CD4-positive, alpha-beta memory T cell (primary cell): ENCODE results near the gene SPTB. TPM values are rescaled to one million over a fixed set of nuclear protein-coding genes. Genes with fewer than 3 reads are reported as not detected.

Source experiments
- CTCF ChIA-PET: fragments of 350-600 bp; sonication (Branson Sonifier 250); formaldehyde crosslinking; loops from one replicate; lab custom pipeline; 2021; ENCODE audit warnings: inconsistent platforms; ENCODE audit not compliant: partially characterized antibody; lab: Charles Lee
- POLR2A ChIA-PET: fragments of 350-600 bp; sonication (Branson Sonifier 250); formaldehyde crosslinking; loops from one replicate; lab custom pipeline; 2021; ENCODE audit not compliant: partially characterized antibody; lab: Charles Lee
- DNase-seq, 5 donors: peaks; one replicate each; pipeline versions ENCODE4 v3.0.0 to v3.0.0-alpha.2; 2020 to 2022; ENCODE audit warnings: mixed read lengths in 1 of 5
- H3K27ac ChIP-seq: one replicate; pipeline ENCODE4 v1.7.0; 2013; ENCODE audit warnings: low read depth, low read length
- H3K27me3 ChIP-seq: 2 replicates; pipeline ENCODE4 v1.7.0; 2013; ENCODE audit warnings: mild to moderate bottlenecking, low read length, moderate library complexity; ENCODE audit not compliant: insufficient read depth
- H3K36me3 ChIP-seq: 2 replicates; pipeline ENCODE4 v1.7.0; 2013; ENCODE audit warnings: mild to moderate bottlenecking, low read length, moderate library complexity; ENCODE audit not compliant: insufficient read depth
- H3K4me1 ChIP-seq: 2 replicates; pipeline ENCODE4 v1.7.0; 2013; ENCODE audit warnings: mild to moderate bottlenecking, low read length, moderate library complexity; ENCODE audit not compliant: insufficient read depth
- H3K4me3 ChIP-seq, 2 donors: one replicate each; pipeline ENCODE4 v1.7.0; 2013; ENCODE audit warnings: low read length in 2 of 2, mild to moderate bottlenecking in 1 of 2
- H3K9me3 ChIP-seq, 2 donors: one replicate each; pipeline ENCODE4 v1.7.0; 2013; ENCODE audit warnings: low read length in 2 of 2, control low read depth in 1 of 2; ENCODE audit not compliant: control insufficient read depth in 1 of 2
- H3K27ac Mint-ChIP-seq, 7 donors: one replicate each; pipeline ENCODE4 v1.8.0; 2020 to 2021; ENCODE audit warnings: mixed read lengths in 7 of 7, mild to moderate bottlenecking in 6 of 7, inconsistent platforms in 3 of 7, moderate library complexity in 3 of 7
- H3K27me3 Mint-ChIP-seq, 2 donors: one replicate each; pipeline ENCODE4 v1.8.0; 2020 to 2021; ENCODE audit warnings: mixed read lengths in 2 of 2
- H3K36me3 Mint-ChIP-seq, 2 donors: one replicate each; pipeline ENCODE4 v1.8.0; 2020 to 2021; ENCODE audit warnings: mixed read lengths in 2 of 2, inconsistent platforms in 1 of 2, mild to moderate bottlenecking in 1 of 2
- H3K4me1 Mint-ChIP-seq, 4 donors: one replicate each; pipeline ENCODE4 v1.8.0; 2020 to 2021; ENCODE audit warnings: mixed read lengths in 4 of 4, mild to moderate bottlenecking in 1 of 4
- H3K4me3 Mint-ChIP-seq, 8 donors: one replicate each; pipeline ENCODE4 v1.8.0; 2020 to 2021; ENCODE audit warnings: mixed read lengths in 8 of 8, mild to moderate bottlenecking in 7 of 8, moderate library complexity in 6 of 8, inconsistent platforms in 3 of 8
- H3K9me3 Mint-ChIP-seq, 8 donors: one replicate each; pipeline ENCODE4 v1.8.0; 2020 to 2021; ENCODE audit warnings: mixed read lengths in 8 of 8, mild to moderate bottlenecking in 5 of 8, inconsistent platforms in 3 of 8, moderate library complexity in 1 of 8
- intact Hi-C: fragments of 100-400 bp; cut with micrococcal nuclease; formaldehyde crosslinking; loops from one replicate; pipeline ENCODE4 v1.15.1; 2023
- polyA plus RNA-seq, 2 donors: library from polyadenylated mRNA; unstranded; fragments of 300-500 nt; fragmentation: Illumina TruSeq; gene quantifications; one replicate each; pipeline ENCODE4 v1.2.3, GENCODE V29; 2021
- total RNA-seq, 2 experiments: library from RNA; stranded (reverse); gene quantifications; one replicate each; pipeline ENCODE4 v1.2.3, GENCODE V29; 2021

SPTB gene
- total and polyA plus RNA-seq, 4 experiments from 2014 or later: 0.03 to 0.37 (median 0.09) TPM; not detected in 1

- Mint-ChIP-seq H3K4me3 (peak overlapping the region in 7 of 8 donors; percentile 26 to 71 (median 53)), H3K27me3 (no peaks in the 10 kb centered on the region), H3K4me1 (peaks cover 63 to 85% (median 75%) of the 10 kb centered on the region in 4 donors), H3K36me3 (peaks cover 44 to 63% of the 10 kb centered on the region in 2 donors), H3K9me3 (no peaks in the 10 kb centered on the region), H3K27ac (peak overlapping the region; percentile 72 to 96 (median 92))
- intact Hi-C loops: no loop called here
- no peaks in the 10 kb centered on the region for H3K27me3 ChIP-seq
- ChIA-PET CTCF (no interaction called here), POLR2A (no interaction called here)
- H3K36me3 ChIP-seq: peaks cover 35% of the 10 kb centered on the region
- H3K9me3 ChIP-seq: no peaks in the 10 kb centered on the region
- H3K27ac ChIP-seq: peak overlapping the region; percentile 38
- no peak overlapping the region for H3K4me3 ChIP-seq
- peaks cover 93% of the 10 kb centered on the region for H3K4me1 ChIP-seq
- no peak for DNase-seq
Observed at GRCh38 chr14:64729386-64730060, 150.2 kb downstream of the SPTB start.

- H3K4me3 Mint-ChIP-seq: peak overlapping the region in 5 of 8 donors; percentile 41 to 71 (median 65)
- POLR2A ChIA-PET: interaction anchor here (1.1 to 15.7 kb wide), 4 partner anchors 12 to 55 kb away, joined by 4 to 469 read pairs (median 10); partner anchors contain the start of gene PLEKHG3
Observed at GRCh38 chr14:64728856-64729255, 150.9 kb downstream of the SPTB start.

GRCh38 chr14:64728106-64728505, 151.6 kb downstream of the SPTB start:
- Mint-ChIP-seq H3K36me3 (peaks cover 33 to 55% of the 10 kb centered on the region in 2 donors), H3K27ac (peak overlapping the region; percentile 88 to 96 (median 92)), H3K4me3 (peak overlapping the region in 7 of 8 donors; percentile 41 to 71 (median 64)), H3K4me1 (peaks cover 66 to 86% (median 76%) of the 10 kb centered on the region in 4 donors), H3K27me3 (no peaks in the 10 kb centered on the region), H3K9me3 (no peaks in the 10 kb centered on the region)
- Histone ChIP-seq H3K4me1 (peaks cover 93% of the 10 kb centered on the region), H3K4me3 (no peak overlapping the region), H3K9me3 (no peaks in the 10 kb centered on the region), H3K27me3 (no peaks in the 10 kb centered on the region), H3K27ac (peak overlapping the region; percentile 36), H3K36me3 (peaks cover 35% of the 10 kb centered on the region)
- no peak for DNase-seq
- ChIA-PET POLR2A (interaction anchor here (1.1 to 15.7 kb wide), 4 partner anchors 11 to 55 kb away, joined by 4 to 469 read pairs (median 10); partner anchors contain the start of gene PLEKHG3), CTCF (interaction anchor here (8.4 kb wide), 1 partner anchor 21 kb away, joined by 67 read pairs; the partner anchor contains the start of gene PLEKHG3)
- intact Hi-C loops: no loop called here

More at GRCh38 chr14:64728856-64729255, 150.9 kb downstream of the SPTB start:
- CTCF ChIA-PET: no interaction called here
- Histone ChIP-seq H3K4me1 (peaks cover 93% of the 10 kb centered on the region), H3K36me3 (peaks cover 35% of the 10 kb centered on the region), H3K9me3 (no peaks in the 10 kb centered on the region), H3K27me3 (no peaks in the 10 kb centered on the region), H3K27ac (peak overlapping the region; percentile 14), H3K4me3 (no peak overlapping the region)
- intact Hi-C loops: no loop called here
- DNase-seq: no peak
- Mint-ChIP-seq H3K36me3 (peaks cover 39 to 63% of the 10 kb centered on the region in 2 donors), H3K27ac (peak overlapping the region; percentile 72 to 96 (median 92)), H3K27me3 (no peaks in the 10 kb centered on the region), H3K9me3 (no peaks in the 10 kb centered on the region), H3K4me1 (peaks cover 64 to 86% (median 76%) of the 10 kb centered on the region in 4 donors)

GRCh38 chr14:64727551-64728071, 152.1 kb downstream of the SPTB start:
- H3K4me3 Mint-ChIP-seq: peak overlapping the region in 6 of 8 donors; percentile 17 to 71 (median 65)
- H3K27me3 Mint-ChIP-seq: no peaks in the 10 kb centered on the region
- H3K27ac Mint-ChIP-seq: peak overlapping the region; percentile 88 to 96 (median 92)
- DNase-seq: no peak
- Histone ChIP-seq H3K27ac (peak overlapping the region; percentile 55), H3K36me3 (peaks cover 31% of the 10 kb centered on the region), H3K27me3 (no peaks in the 10 kb centered on the region), H3K4me3 (no peak overlapping the region), H3K4me1 (peaks cover 95% of the 10 kb centered on the region), H3K9me3 (no peaks in the 10 kb centered on the region)
- ChIA-PET POLR2A (interaction anchor here (1.1 to 15.7 kb wide), 6 partner anchors 8 to 54 kb away, joined by 4 to 469 read pairs (median 12); partner anchors contain the start of gene PLEKHG3), CTCF (interaction anchor here (8.4 kb wide), 1 partner anchor 21 kb away, joined by 67 read pairs; the partner anchor contains the start of gene PLEKHG3)
- H3K9me3 Mint-ChIP-seq: no peaks in the 10 kb centered on the region
- H3K4me1 Mint-ChIP-seq: peaks cover 71 to 91% (median 81%) of the 10 kb centered on the region in 4 donors
- intact Hi-C loops: no loop called here
- peaks cover 33 to 53% of the 10 kb centered on the region in 2 donors for H3K36me3 Mint-ChIP-seq

- Mint-ChIP-seq H3K36me3 (peaks cover 33 to 45% of the 10 kb centered on the region in 2 donors), H3K27me3 (no peaks in the 10 kb centered on the region), H3K4me1 (peaks cover 78 to 100% (median 88%) of the 10 kb centered on the region in 4 donors), H3K4me3 (peak overlapping the region in 7 of 8 donors; percentile 26 to 84 (median 62)), H3K27ac (peak overlapping the region; percentile 65 to 97 (median 92)), H3K9me3 (no peaks in the 10 kb centered on the region)
- no peak overlapping the region for H3K4me3 ChIP-seq
- H3K9me3 ChIP-seq: no peaks in the 10 kb centered on the region
- ChIA-PET CTCF (interaction anchor here (0.9 to 8.4 kb wide), 9 partner anchors 9 to 56 kb away, joined by 3 to 67 read pairs (median 4); partner anchors contain the start of gene PLEKHG3), POLR2A (interaction anchor here (2.6 to 15.7 kb wide), 4 partner anchors 9 to 53 kb away, joined by 9 to 469 read pairs (median 24); partner anchors contain the start of gene PLEKHG3)
- peaks cover 96% of the 10 kb centered on the region for H3K4me1 ChIP-seq
- intact Hi-C loops: no loop called here
- DNase-seq: peak in 2 of 5 donors; percentile 39 to 88
- H3K36me3 ChIP-seq: peaks cover 22% of the 10 kb centered on the region
- H3K27ac ChIP-seq: peak overlapping the region; percentile 55
- H3K27me3 ChIP-seq: no peaks in the 10 kb centered on the region
Observed at GRCh38 chr14:64726585-64726890, 153.2 kb downstream of the SPTB start.

GRCh38 chr14:64725879-64726584, 153.7 kb downstream of the SPTB start:
- DNase-seq: no peak
- H3K27ac ChIP-seq: peak overlapping the region; percentile 55
- intact Hi-C loops: no loop called here
- H3K4me1 ChIP-seq: peaks cover 100% of the 10 kb centered on the region
- no peaks in the 10 kb centered on the region for H3K9me3 ChIP-seq
- H3K27ac Mint-ChIP-seq: peak overlapping the region; percentile 87 to 97 (median 95)
- H3K36me3 Mint-ChIP-seq: peaks cover 29 to 41% of the 10 kb centered on the region in 2 donors
- ChIA-PET CTCF (interaction anchor here (0.9 to 8.4 kb wide), 12 partner anchors 8 to 89 kb away, joined by 3 to 67 read pairs (median 4); partner anchors contain the start of gene PLEKHG3), POLR2A (interaction anchor here (1.0 to 15.7 kb wide), 8 partner anchors 9 to 53 kb away, joined by 3 to 469 read pairs (median 8); partner anchors contain the start of gene PLEKHG3)
- no peaks in the 10 kb centered on the region for H3K27me3 Mint-ChIP-seq
- peak overlapping the region in 7 of 8 donors; percentile 15 to 84 (median 65) for H3K4me3 Mint-ChIP-seq
- peaks cover 80 to 100% (median 90%) of the 10 kb centered on the region in 4 donors for H3K4me1 Mint-ChIP-seq
- H3K27me3 ChIP-seq: no peaks in the 10 kb centered on the region
- no peaks in the 10 kb centered on the region for H3K9me3 Mint-ChIP-seq
- peak overlapping the region in 1 of 2 donors; percentile 3 for H3K4me3 ChIP-seq
- H3K36me3 ChIP-seq: peaks cover 17% of the 10 kb centered on the region
